ENCODE data around the gene DUOX1. TPM values are rescaled to one million over a fixed set of nuclear protein-coding genes. Genes with fewer than 3 reads are reported as not detected.

The DUOX1 gene
- total and polyA plus RNA-seq, 2 of the 13 experiments (the other 11 are each of a cell fraction or from before 2014, with no cell fraction given) = 0.03 TPM; not detected in 1

DNA sequence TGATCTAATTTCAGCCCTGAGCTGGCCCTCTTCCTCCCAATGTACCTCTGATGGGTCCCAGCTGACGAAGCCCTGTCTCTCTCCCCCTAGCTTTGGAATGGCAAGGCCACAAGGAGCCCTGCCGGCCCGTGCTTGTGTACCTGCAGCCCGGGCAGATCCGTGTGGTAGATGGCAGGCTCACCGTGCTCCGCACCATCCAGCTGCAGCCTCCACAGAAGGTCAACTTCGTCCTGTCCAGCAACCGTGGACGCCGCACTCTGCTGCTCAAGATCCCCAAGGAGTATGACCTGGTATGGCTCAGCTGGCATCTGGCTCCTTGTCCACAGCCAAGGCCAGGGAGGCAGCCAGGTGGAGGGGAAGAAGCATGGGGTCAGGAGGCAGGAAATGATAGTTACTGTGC, 14.2 kb downstream of the DUOX1 start (continued):
- TF ChIP-seq, protein P1, sequence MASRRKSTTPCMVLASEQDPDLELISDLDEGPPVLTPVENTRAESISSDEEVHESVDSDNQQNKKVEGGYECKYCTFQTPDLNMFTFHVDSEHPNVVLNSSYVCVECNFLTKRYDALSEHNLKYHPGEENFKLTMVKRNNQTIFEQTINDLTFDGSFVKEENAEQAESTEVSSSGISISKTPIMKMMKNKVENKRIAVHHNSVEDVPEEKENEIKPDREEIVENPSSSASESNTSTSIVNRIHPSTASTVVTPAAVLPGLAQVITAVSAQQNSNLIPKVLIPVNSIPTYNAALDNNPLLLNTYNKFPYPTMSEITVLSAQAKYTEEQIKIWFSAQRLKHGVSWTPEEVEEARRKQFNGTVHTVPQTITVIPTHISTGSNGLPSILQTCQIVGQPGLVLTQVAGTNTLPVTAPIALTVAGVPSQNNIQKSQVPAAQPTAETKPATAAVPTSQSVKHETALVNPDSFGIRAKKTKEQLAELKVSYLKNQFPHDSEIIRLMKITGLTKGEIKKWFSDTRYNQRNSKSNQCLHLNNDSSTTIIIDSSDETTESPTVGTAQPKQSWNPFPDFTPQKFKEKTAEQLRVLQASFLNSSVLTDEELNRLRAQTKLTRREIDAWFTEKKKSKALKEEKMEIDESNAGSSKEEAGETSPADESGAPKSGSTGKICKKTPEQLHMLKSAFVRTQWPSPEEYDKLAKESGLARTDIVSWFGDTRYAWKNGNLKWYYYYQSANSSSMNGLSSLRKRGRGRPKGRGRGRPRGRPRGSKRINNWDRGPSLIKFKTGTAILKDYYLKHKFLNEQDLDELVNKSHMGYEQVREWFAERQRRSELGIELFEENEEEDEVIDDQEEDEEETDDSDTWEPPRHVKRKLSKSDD (CRISPR knock-in tag; IDR thresholded peaks at IDR 0.05; ENCODE audit: low read depth) = no peak
- TF ChIP-seq RCOR2 (CRISPR knock-in tag; IDR thresholded peaks at IDR 0.05) = no peak

DNA sequence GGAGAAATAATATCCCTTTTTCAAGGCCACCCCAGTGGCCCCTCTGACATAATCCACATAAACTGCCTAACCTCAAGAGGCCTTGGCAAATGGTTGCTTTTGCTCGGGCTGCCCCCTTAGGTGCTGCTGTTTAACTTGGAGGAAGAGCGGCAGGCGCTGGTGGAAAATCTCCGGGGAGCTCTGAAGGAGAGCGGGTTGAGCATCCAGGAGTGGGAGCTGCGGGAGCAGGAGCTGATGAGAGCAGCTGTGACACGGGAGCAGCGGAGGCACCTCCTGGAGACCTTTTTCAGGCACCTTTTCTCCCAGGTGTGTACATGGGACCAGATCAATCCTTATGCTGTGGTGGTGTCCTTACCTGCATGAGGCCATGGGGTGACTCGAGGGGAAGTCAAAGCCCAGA, 15.0 kb downstream of the DUOX1 start:
- POLR2A ChIA-PET = no interaction called here
- no TSS peak for BruUV-seq (replicated peaks)
- Histone ChIP-seq H3K36me3 (replicated peaks in 1 of 2; ENCODE audit: control insufficient read depth in 1 of 2, insufficient read depth in 2 of 2, low read length in 2 of 2) (no peaks in the 10 kb centered on the region), H3K79me2 (ENCODE audit: insufficient read depth, low read length) (no peaks in the 10 kb centered on the region), H3K27ac (ENCODE audit: extremely low read length, insufficient read depth, low read length) (no peak overlapping the region), H3K4me3 (replicated peaks in 1 of 3; ENCODE audit: insufficient read depth in 1 of 3, low read depth in 2 of 3, low read length in 3 of 3) (no peak overlapping the region), H3K9ac (ENCODE audit: insufficient read depth, low read depth, low read length) (no peak overlapping the region), H3K9me3 (ENCODE audit: low read length) (no peaks in the 10 kb centered on the region), H3K4me2 (ENCODE audit: low read depth, low read length) (no peak overlapping the region), H2AFZ (ENCODE audit: low read length) (no peak overlapping the region), H3K4me1 (ENCODE audit: insufficient read depth, low read length) (peaks cover 8% of the 10 kb centered on the region), H4K20me1 (ENCODE audit: insufficient read depth, low read length) (no peaks in the 10 kb centered on the region), H3K27me3 (ENCODE audit: control insufficient read depth in 1 of 2, insufficient read depth in 2 of 2, low read length in 2 of 2) (peaks cover 0 to 27% of the 10 kb centered on the region in 2 experiments; a peak in 1 of 5 replicates)
- DNase-seq (ENCODE audit: low spot score) (no peak), ATAC-seq (no peak), FAIRE-seq (no peak)
- TF ChIP-seq CREB1 (IDR thresholded peaks at IDR 0.05) = no peak
- no peak for TF ChIP-seq CREB1 (CRISPR knock-in tag; IDR thresholded peaks at IDR 0.05)
- TF ChIP-seq ZNF326 (CRISPR knock-in tag; IDR thresholded peaks at IDR 0.05; ENCODE audit: borderline replicate concordance) = no peak
- TF ChIP-seq MAFK (conservative IDR thresholded peaks at IDR 0.05 in 1 of 2, IDR thresholded peaks at IDR 0.05 in 1 of 2; ENCODE audit: low read length in 2 of 2) = no peak
- no peak for TF ChIP-seq ATRX (CRISPR knock-in tag; IDR thresholded peaks at IDR 0.05; ENCODE audit: borderline replicate concordance)
- TF ChIP-seq, protein P2, sequence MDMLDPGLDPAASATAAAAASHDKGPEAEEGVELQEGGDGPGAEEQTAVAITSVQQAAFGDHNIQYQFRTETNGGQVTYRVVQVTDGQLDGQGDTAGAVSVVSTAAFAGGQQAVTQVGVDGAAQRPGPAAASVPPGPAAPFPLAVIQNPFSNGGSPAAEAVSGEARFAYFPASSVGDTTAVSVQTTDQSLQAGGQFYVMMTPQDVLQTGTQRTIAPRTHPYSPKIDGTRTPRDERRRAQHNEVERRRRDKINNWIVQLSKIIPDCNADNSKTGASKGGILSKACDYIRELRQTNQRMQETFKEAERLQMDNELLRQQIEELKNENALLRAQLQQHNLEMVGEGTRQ (IDR thresholded peaks at IDR 0.05; ENCODE audit: low read depth, low read length) = no peak
- TF ChIP-seq, protein P2 (CRISPR knock-in tag; IDR thresholded peaks at IDR 0.05; ENCODE audit: borderline replicate concordance) = no peak
- TF ChIP-seq, protein P3, sequence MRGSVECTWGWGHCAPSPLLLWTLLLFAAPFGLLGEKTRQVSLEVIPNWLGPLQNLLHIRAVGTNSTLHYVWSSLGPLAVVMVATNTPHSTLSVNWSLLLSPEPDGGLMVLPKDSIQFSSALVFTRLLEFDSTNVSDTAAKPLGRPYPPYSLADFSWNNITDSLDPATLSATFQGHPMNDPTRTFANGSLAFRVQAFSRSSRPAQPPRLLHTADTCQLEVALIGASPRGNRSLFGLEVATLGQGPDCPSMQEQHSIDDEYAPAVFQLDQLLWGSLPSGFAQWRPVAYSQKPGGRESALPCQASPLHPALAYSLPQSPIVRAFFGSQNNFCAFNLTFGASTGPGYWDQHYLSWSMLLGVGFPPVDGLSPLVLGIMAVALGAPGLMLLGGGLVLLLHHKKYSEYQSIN (CRISPR knock-in tag; IDR thresholded peaks at IDR 0.05; ENCODE audit: borderline replicate concordance) = no peak
- TF ChIP-seq ZNF562 (CRISPR knock-in tag; IDR thresholded peaks at IDR 0.05; ENCODE audit: borderline replicate concordance) = no peak
- no peak for TF ChIP-seq GATAD1 (CRISPR knock-in tag; IDR thresholded peaks at IDR 0.05)
- TF ChIP-seq ZNF329 (CRISPR knock-in tag; IDR thresholded peaks at IDR 0.05; ENCODE audit: low read depth) = no peak
- no peak for TF ChIP-seq HMG20B (CRISPR knock-in tag; conservative IDR thresholded peaks at IDR 0.05)
- no peak for TF ChIP-seq ZNF552 (CRISPR knock-in tag; IDR thresholded peaks at IDR 0.05; ENCODE audit: borderline replicate concordance)
- TF ChIP-seq ZNF296 (CRISPR knock-in tag; conservative IDR thresholded peaks at IDR 0.05) = no peak
- intact Hi-C loops (cut with micrococcal nuclease; ENCODE audit: unreplicated experiment) = no loop called here
- in situ Hi-C loops (cut with HindIII; ENCODE audit: extremely low pct_ligation_motif_present, low pct_unique_long_range_greater_than_20kb) = no loop called here
- WGBS (ENCODE audit: low lambda C conversion rate) = 63% methylated on average over 8 of the region's 9 CpGs
- CTCF ChIA-PET (ENCODE audit: low intra/inter-chr PET ratio, low total read pairs) = no interaction called here
